ENCODE results near the gene RAB33B. TPM values are rescaled to one million over a fixed set of nuclear protein-coding genes. Genes with fewer than 3 reads are reported as not detected.

RAB33B gene
- total RNA-seq, 1 experiment from 2014 or later: 4.1 TPM

- in situ Hi-C loops (cut with HindIII; ENCODE audit: low sequenced_read_pairs): no loop called here
- no peak for DNase-seq (ENCODE audit: low spot score)
Measured at GRCh38 chr4:139501527-139501926, 47.6 kb downstream of the RAB33B start.

- no peak for DNase-seq (ENCODE audit: low spot score)
- in situ Hi-C loops (cut with HindIII; ENCODE audit: low sequenced_read_pairs): no loop called here
Measured at GRCh38 chr4:139501927-139502899, 48.3 kb downstream of the RAB33B start.

- DNase-seq (ENCODE audit: low spot score): no peak
- in situ Hi-C loops (cut with HindIII; ENCODE audit: low sequenced_read_pairs): no loop called here
Measured at GRCh38 chr4:139503622-139504166, 49.8 kb downstream of the RAB33B start.

GRCh38 chr4:139506774-139507173 is 52.9 kb downstream of the RAB33B start:
- in situ Hi-C loops (cut with HindIII; ENCODE audit: low sequenced_read_pairs): no loop called here
- DNase-seq (ENCODE audit: low spot score): no peak

GRCh38 chr4:139508581-139509237 is 54.8 kb downstream of the RAB33B start:
- in situ Hi-C loops (cut with HindIII; ENCODE audit: low sequenced_read_pairs): no loop called here
- DNase-seq (ENCODE audit: low spot score): no peak

- DNase-seq (ENCODE audit: low spot score): peak; percentile 68
- in situ Hi-C loops (cut with HindIII; ENCODE audit: low sequenced_read_pairs): no loop called here
Measured at GRCh38 chr4:139509727-139510410, 55.9 kb downstream of the RAB33B start.

GRCh38 chr4:139511320-139511719 is 57.4 kb downstream of the RAB33B start:
- in situ Hi-C loops (cut with HindIII; ENCODE audit: low sequenced_read_pairs): no loop called here
- DNase-seq (ENCODE audit: low spot score): no peak

GRCh38 chr4:139514382-139515059 is 60.6 kb downstream of the RAB33B start:
- no peak for DNase-seq (ENCODE audit: low spot score)
- in situ Hi-C loops (cut with HindIII; ENCODE audit: low sequenced_read_pairs): no loop called here

- in situ Hi-C loops (cut with HindIII; ENCODE audit: low sequenced_read_pairs): no loop called here
- DNase-seq (ENCODE audit: low spot score): peak; percentile 56
Measured at GRCh38 chr4:139515531-139515958, 61.6 kb downstream of the RAB33B start.

GRCh38 chr4:139521754-139522401 is 68.0 kb downstream of the RAB33B start:
- no peak for DNase-seq (ENCODE audit: low spot score)
- in situ Hi-C loops (cut with HindIII; ENCODE audit: low sequenced_read_pairs): no loop called here

- DNase-seq (ENCODE audit: low spot score): no peak
- in situ Hi-C loops (cut with HindIII; ENCODE audit: low sequenced_read_pairs): no loop called here
Measured at GRCh38 chr4:139522457-139522856, 68.5 kb downstream of the RAB33B start.

GRCh38 chr4:139523076-139523475 is 69.2 kb downstream of the RAB33B start:
- in situ Hi-C loops (cut with HindIII; ENCODE audit: low sequenced_read_pairs): no loop called here
- DNase-seq (ENCODE audit: low spot score): peak; percentile 48

- DNase-seq (ENCODE audit: low spot score): peak; percentile 48
- in situ Hi-C loops (cut with HindIII; ENCODE audit: low sequenced_read_pairs): no loop called here
Measured at GRCh38 chr4:139524062-139524631, 70.2 kb downstream of the RAB33B start.

- DNase-seq (ENCODE audit: low spot score): no peak
- in situ Hi-C loops (cut with HindIII; ENCODE audit: low sequenced_read_pairs): no loop called here
Measured at GRCh38 chr4:139525414-139525813, 71.5 kb downstream of the RAB33B start.
